ENCODE data around the gene SORCS1.

- TF ChIP-seq CTCF (IDR thresholded peaks at IDR 0.05 in 2 of 3, conservative IDR thresholded peaks at IDR 0.05 in 1 of 3; ENCODE audit: borderline replicate concordance in 1 of 3, insufficient read depth in 1 of 3, low read depth in 2 of 3, low read length in 2 of 3), result no peak
- TF ChIP-seq RAD21 (IDR thresholded peaks at IDR 0.05; ENCODE audit: low read depth), result no peak
- no peak for TF ChIP-seq REST (IDR thresholded peaks at IDR 0.05; ENCODE audit: low read depth)
- TF ChIP-seq POLR2A (IDR thresholded peaks at IDR 0.05; ENCODE audit: borderline replicate concordance, extremely low read depth, insufficient read depth, insufficient read length), result no peak
- no peak for TF ChIP-seq YY1 (IDR thresholded peaks at IDR 0.05; ENCODE audit: extremely low read depth, insufficient replicate concordance, low read depth, low read length)
- no peak for TF ChIP-seq ZFX (IDR thresholded peaks at IDR 0.05)
Observed at GRCh38 chr10:106535304-106535953, 629.1 kb downstream of the SORCS1 start.

All from HCT116 (cell line).